Esophagus (tissue), 2 donors: ENCODE data around the gene ATXN1. TPM values are rescaled to one million over a fixed set of nuclear protein-coding genes. Genes with fewer than 3 reads are reported as not detected.

Source experiments
- H3K27ac ChIP-seq, 2 donors: one replicate each; pipeline ENCODE4 v1.5.1; 2013; ENCODE audit warnings: low read depth in 2 of 2, mild to moderate bottlenecking in 2 of 2, inconsistent platforms in 1 of 2, low read length in 1 of 2, moderate library complexity in 1 of 2
- H3K27me3 ChIP-seq, 2 donors: one replicate each; pipeline ENCODE4 v1.6.1; 2013; ENCODE audit warnings: low read length in 2 of 2, control low read depth in 1 of 2, mild to moderate bottlenecking in 1 of 2; ENCODE audit not compliant: insufficient read depth in 2 of 2, control insufficient read depth in 1 of 2
- H3K36me3 ChIP-seq, 2 donors: one replicate each; pipeline ENCODE4 v1.6.1; 2013; ENCODE audit warnings: low read length in 1 of 2; ENCODE audit not compliant: control insufficient read depth in 2 of 2, insufficient read depth in 2 of 2
- H3K4me1 ChIP-seq, 2 donors: one replicate each; pipeline ENCODE4 v1.6.1; 2013; ENCODE audit warnings: low read length in 1 of 2; ENCODE audit not compliant: control insufficient read depth in 2 of 2, insufficient read depth in 2 of 2
- H3K4me3 ChIP-seq, 2 donors: one replicate each; pipeline ENCODE4 v1.5.1; 2013; ENCODE audit warnings: low read length in 2 of 2, mild to moderate bottlenecking in 2 of 2, low read depth in 1 of 2, moderate library complexity in 1 of 2
- H3K9me3 ChIP-seq, 2 donors: one replicate each; pipeline ENCODE4 v1.6.1; 2013; ENCODE audit warnings: mild to moderate bottlenecking in 2 of 2, low read depth in 1 of 2, low read length in 1 of 2, moderate library complexity in 1 of 2; ENCODE audit not compliant: control insufficient read depth in 2 of 2, insufficient read depth in 1 of 2
- WGBS, 2 donors: extraction: QIAGEN DNeasy Blood & Tissue Kit; methylation state at CpG; one replicate each; pipeline ENCODE4 v1.1.7; 2013; 5-methylcytosine and 5-hydroxymethylcytosine counted together
- polyA plus RNA-seq, 2 donors: library from polyadenylated mRNA; stranded (reverse); fragments of 200-250 nt; gene quantifications; one replicate each; pipeline ENCODE4 v1.2.3, GENCODE V29; 2013
- donor health status: healthy with polysubstance abuse.
- donor health status: Bipolar disorder and iron deficiency.

The ATXN1 gene
- polyA plus RNA-seq, 2 donors = 4.3 to 8.8 TPM

DNA sequence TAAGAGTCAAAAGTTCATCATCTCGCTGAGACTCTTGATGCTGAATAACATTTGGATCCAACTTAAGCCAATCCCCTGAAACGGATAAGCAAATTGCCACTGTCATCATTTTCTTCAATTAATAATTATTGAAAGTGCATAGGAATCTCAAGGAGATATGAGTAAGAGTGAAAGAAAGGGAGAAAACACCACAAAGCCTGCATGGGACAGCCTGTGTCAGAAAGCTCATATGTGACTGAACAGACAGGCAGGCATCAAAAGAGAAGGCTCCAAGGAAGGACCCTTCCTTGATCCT lies 13.3 kb downstream of the ATXN1 start:
- Histone ChIP-seq H3K4me1 (peaks cover 4 to 10% of the 10 kb centered on the region in 2 donors), H3K27ac (peak overlapping the region in 1 of 2 donors; percentile 30), H3K9me3 (no peaks in the 10 kb centered on the region), H3K36me3 (no peaks in the 10 kb centered on the region), H3K27me3 (no peaks in the 10 kb centered on the region), H3K4me3 (no peak overlapping the region)
- 50 to 63% methylated on average over 2 of the region's 2 CpGs for WGBS, 2 donors

- Histone ChIP-seq H3K36me3 (no peaks in the 10 kb centered on the region), H3K9me3 (no peaks in the 10 kb centered on the region), H3K4me3 (no peak overlapping the region), H3K4me1 (peaks cover 4 to 10% of the 10 kb centered on the region in 2 donors), H3K27ac (no peak overlapping the region), H3K27me3 (no peaks in the 10 kb centered on the region)
- WGBS, 2 donors = 44 to 46% methylated on average over 13 of the region's 13 CpGs
These were observed 13.8 kb downstream of the ATXN1 start for GRCh38 chr6:16747232-16748024.

DNA sequence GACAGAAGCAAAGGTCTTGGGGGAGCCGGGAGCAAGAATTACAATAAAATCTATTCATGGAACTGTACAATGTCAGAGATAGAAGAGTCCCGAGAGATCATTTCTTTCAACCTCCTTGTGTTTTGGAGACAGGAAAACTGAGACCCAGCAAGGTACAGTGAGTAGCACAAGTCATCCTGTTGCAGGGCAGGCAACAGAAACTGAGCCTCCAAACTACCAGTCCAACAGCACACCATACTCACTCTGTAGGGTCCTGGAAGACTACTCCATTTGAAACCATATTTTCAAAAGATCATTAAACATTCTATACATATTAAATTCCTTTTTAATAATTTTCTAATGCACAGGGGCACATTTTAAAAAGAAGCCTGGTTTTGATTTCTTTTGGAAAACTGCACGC lies 14.4 kb downstream of the ATXN1 start:
- peaks cover 7 to 10% of the 10 kb centered on the region in 2 donors for H3K4me1 ChIP-seq

GRCh38 chr6:16746401-16746800 lies 14.9 kb downstream of the ATXN1 start:
- 63 to 77% methylated on average over 3 of the region's 3 CpGs for WGBS, 2 donors
- Histone ChIP-seq H3K27ac (no peak overlapping the region), H3K4me3 (no peak overlapping the region), H3K4me1 (peaks cover 7 to 10% of the 10 kb centered on the region in 2 donors), H3K36me3 (no peaks in the 10 kb centered on the region), H3K9me3 (no peaks in the 10 kb centered on the region), H3K27me3 (no peaks in the 10 kb centered on the region)

More for the DNA sequence above, 14.4 kb downstream of the ATXN1 start:
- H3K27me3 ChIP-seq = no peaks in the 10 kb centered on the region
- 70 to 82% methylated on average over 3 of the region's 3 CpGs for WGBS, 2 donors
- no peaks in the 10 kb centered on the region for H3K36me3 ChIP-seq
- no peak overlapping the region for H3K4me3 ChIP-seq
- no peaks in the 10 kb centered on the region for H3K9me3 ChIP-seq
- no peak overlapping the region for H3K27ac ChIP-seq

GRCh38 chr6:16743664-16744210 lies 17.5 kb downstream of the ATXN1 start:
- Histone ChIP-seq H3K9me3 (no peaks in the 10 kb centered on the region), H3K27me3 (no peaks in the 10 kb centered on the region), H3K27ac (no peak overlapping the region), H3K4me1 (peaks cover 7 to 8% of the 10 kb centered on the region in 2 donors), H3K36me3 (no peaks in the 10 kb centered on the region), H3K4me3 (no peak overlapping the region)
- 87 to 94% methylated on average over 5 of the region's 5 CpGs for WGBS, 2 donors

DNA sequence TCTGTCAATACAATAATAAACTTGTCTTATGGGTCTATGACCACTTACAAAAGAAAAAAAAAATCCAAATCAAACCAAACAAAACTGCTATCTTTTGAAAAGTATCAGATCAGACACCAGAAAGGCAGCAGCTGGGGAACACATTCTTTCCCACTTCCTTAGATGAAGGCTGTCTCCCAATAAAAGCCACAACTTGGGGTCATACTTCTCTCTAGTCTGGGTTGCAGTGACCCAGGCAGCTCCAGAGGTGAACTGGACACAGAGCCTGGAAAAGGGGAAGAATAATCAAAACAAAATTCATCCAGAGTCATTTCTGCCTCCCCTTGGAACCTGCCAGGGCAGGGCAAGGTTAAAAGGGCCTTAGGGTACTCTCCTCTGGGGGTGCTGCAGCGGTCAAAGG lies 19.1 kb downstream of the ATXN1 start:
- H3K9me3 ChIP-seq = no peaks in the 10 kb centered on the region
- WGBS, 2 donors = 93% methylated on average over 1 of the region's 1 CpG
- peaks cover 7 to 8% of the 10 kb centered on the region in 2 donors for H3K4me1 ChIP-seq
- no peaks in the 10 kb centered on the region for H3K27me3 ChIP-seq
- no peaks in the 10 kb centered on the region for H3K36me3 ChIP-seq
- H3K4me3 ChIP-seq = no peak overlapping the region
- H3K27ac ChIP-seq = no peak overlapping the region

DNA sequence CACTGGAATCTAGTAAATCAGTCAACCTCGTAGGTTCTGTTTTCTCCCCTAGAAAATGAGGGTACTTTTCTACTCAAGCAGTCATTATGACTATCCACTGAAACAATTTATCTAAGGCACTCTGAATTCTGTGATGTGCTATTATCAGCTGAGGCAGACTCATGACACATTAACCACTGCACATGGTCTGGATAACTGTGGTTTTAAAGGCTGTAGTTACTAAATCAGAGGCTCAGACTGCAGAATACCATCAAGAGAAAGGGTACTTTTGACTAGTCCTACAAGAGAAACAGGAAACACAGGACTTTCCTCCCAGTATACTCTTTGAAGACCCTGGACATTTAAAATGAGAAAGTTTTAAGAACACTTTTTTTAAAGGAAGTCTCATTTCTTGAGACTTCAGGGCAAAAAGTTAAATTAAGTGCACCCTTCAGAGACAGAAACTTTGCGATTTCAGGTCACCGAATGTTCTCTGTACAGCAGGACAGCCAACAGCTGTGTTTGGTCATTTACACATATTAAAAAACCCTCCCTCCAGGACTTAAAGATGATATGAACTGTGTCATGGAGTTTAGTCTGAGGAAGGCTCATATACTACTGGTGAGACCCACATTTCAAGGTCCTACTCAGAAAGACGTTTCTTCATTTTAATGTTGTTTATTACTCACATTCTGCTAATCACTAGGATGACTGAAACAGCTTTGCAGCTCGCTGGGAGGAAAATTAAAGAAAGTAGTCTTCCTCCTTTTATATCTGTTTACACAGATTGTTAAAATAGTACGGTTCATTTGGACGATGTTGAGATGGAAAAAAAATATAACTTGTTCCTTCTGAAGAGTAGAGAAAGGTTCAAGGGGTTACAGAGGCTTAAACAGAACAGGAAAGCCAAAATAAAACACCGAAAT lies 19.9 kb downstream of the ATXN1 start:
- H3K27ac ChIP-seq = no peak overlapping the region
- peaks cover 7 to 8% of the 10 kb centered on the region in 2 donors for H3K4me1 ChIP-seq
- WGBS, 2 donors = 61 to 62% methylated on average over 8 of the region's 8 CpGs
- H3K4me3 ChIP-seq = no peak overlapping the region
- H3K36me3 ChIP-seq = no peaks in the 10 kb centered on the region
- no peaks in the 10 kb centered on the region for H3K27me3 ChIP-seq
- H3K9me3 ChIP-seq = no peaks in the 10 kb centered on the region

- H3K27me3 ChIP-seq = no peaks in the 10 kb centered on the region
- H3K27ac ChIP-seq = no peak overlapping the region
- H3K36me3 ChIP-seq = no peaks in the 10 kb centered on the region
- no peaks in the 10 kb centered on the region for H3K9me3 ChIP-seq
- H3K4me1 ChIP-seq = peaks cover 7 to 8% of the 10 kb centered on the region in 2 donors
- H3K4me3 ChIP-seq = no peak overlapping the region
These were observed 21.2 kb downstream of the ATXN1 start for GRCh38 chr6:16740097-16740496.

DNA sequence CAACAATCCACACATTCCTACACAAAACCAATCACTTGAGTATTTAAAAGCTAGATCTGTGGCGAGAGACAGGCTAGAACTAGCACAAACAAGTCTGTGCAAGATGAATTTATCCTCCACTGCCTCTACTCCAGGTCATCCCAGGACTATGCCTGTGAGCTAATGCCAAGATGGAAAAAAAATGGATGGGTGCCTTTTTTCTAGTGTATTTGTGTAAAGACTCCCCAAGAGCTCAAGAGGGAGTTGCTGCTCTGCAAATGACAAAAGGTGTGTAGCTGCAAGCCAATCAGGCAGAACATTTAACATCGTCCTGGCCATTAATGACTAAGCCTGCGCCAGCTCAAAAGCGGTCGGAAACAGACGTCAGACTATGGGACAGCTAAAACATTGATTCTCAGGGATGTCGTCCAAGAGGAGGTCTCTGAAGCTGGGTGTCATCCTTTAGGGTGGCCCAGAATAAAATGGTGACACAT lies 21.9 kb downstream of the ATXN1 start:
- WGBS, 2 donors = 46 to 68% methylated on average over 7 of the region's 7 CpGs
- peak overlapping the region; percentile 54 to 65 for H3K27ac ChIP-seq

More for the DNA sequence above, 21.9 kb downstream of the ATXN1 start:
- Histone ChIP-seq H3K4me3 (no peak overlapping the region), H3K4me1 (peaks cover 7 to 8% of the 10 kb centered on the region in 2 donors), H3K9me3 (no peaks in the 10 kb centered on the region), H3K36me3 (no peaks in the 10 kb centered on the region), H3K27me3 (no peaks in the 10 kb centered on the region)
